Measurements from ENCODE around the gene SSRP1. TPM values are rescaled to one million over a fixed set of nuclear protein-coding genes. Genes with fewer than 3 reads are reported as not detected.

SSRP1 gene
- total RNA-seq, result 10 to 100 TPM; 70.0 to 86.5 (median 78.1) TPM

GRCh38 chr11:57335343-57336110 lies at the start of gene SSRP1:
Gene SSRP1, minus strand, starts transcription at chr11:57335892. Its CDS starts 771 bp downstream, at chr11:57335121.
- Histone ChIP-seq H3K9me3 (no peaks in the 10 kb centered on the region), H3K27me3 (no peaks in the 10 kb centered on the region), H3K36me3 (peaks cover 19 to 28% of the 10 kb centered on the region in 2 donors), H3K4me3 (replicated peaks in 1 of 3) (peak within 1 kb of the TSS; percentile 91 to 98 (median 93)), H3K27ac (peak within 1 kb of the TSS; percentile 89 to 90 (median 89)), H3K4me1 (peaks cover 4 to 16% of the 10 kb centered on the region in 2 donors)
- TF ChIP-seq POLR2A (IDR thresholded peaks at IDR 0.05) (peak in 1 of 2 donors; percentile 42), CTCF (IDR thresholded peaks at IDR 0.05) (no peak)
- DNase-seq, result peak; percentile 87 to 90
- WGBS, 2 donors, result 0 to 2% methylated on average over 6 to 19 of the region's 69 CpGs
- intact Hi-C loops (cut with DNase I), result no loop called here

- Histone ChIP-seq H3K4me1 (no peaks in the 10 kb centered on the region), H3K9me3 (no peaks in the 10 kb centered on the region), H3K27me3 (no peaks in the 10 kb centered on the region), H3K27ac (no peak within 1 kb of the TSS), H3K36me3 (no peaks in the 10 kb centered on the region), H3K4me3 (replicated peaks in 1 of 3) (no peak within 1 kb of the TSS)
- 76 to 89% methylated on average over 2 of the region's 2 CpGs for WGBS, 2 donors
- no peak for TF ChIP-seq CTCF (IDR thresholded peaks at IDR 0.05)
- no peak for TF ChIP-seq POLR2A (IDR thresholded peaks at IDR 0.05)
- DNase-seq, result no peak
- intact Hi-C loops (cut with DNase I), result no loop called here
Observed at GRCh38 chr11:57380975-57381374, 45.3 kb upstream of the SSRP1 start, which contains the start of gene PRG3. Gene PRG3, minus strand, starts transcription at chr11:57381150. Its CDS starts 442 bp downstream, at chr11:57380708.

- peak; percentile 12 to 43 for DNase-seq
- no peaks in the 10 kb centered on the region for H3K27me3 ChIP-seq
- no peaks in the 10 kb centered on the region for H3K9me3 ChIP-seq
- intact Hi-C loops (cut with DNase I), result no loop called here
- H3K27ac ChIP-seq, result no peak overlapping the region
- 27 to 30% methylated on average over 9 to 10 of the region's 10 CpGs for WGBS, 2 donors
- H3K4me3 ChIP-seq (replicated peaks in 1 of 3), result no peak overlapping the region
- no peaks in the 10 kb centered on the region for H3K36me3 ChIP-seq
- H3K4me1 ChIP-seq, result no peaks in the 10 kb centered on the region
- TF ChIP-seq CTCF (IDR thresholded peaks at IDR 0.05) (no peak), POLR2A (IDR thresholded peaks at IDR 0.05) (no peak)
Observed at GRCh38 chr11:57379732-57380131, 44.0 kb upstream of the SSRP1 start.

- H3K4me1 ChIP-seq, result no peaks in the 10 kb centered on the region
- DNase-seq, result no peak
- H3K27ac ChIP-seq, result no peak overlapping the region
- TF ChIP-seq POLR2A (IDR thresholded peaks at IDR 0.05) (no peak), CTCF (IDR thresholded peaks at IDR 0.05) (no peak)
- no peaks in the 10 kb centered on the region for H3K27me3 ChIP-seq
- H3K9me3 ChIP-seq, result no peaks in the 10 kb centered on the region
- H3K4me3 ChIP-seq (replicated peaks in 1 of 3), result no peak overlapping the region
- intact Hi-C loops (cut with DNase I), result no loop called here
- H3K36me3 ChIP-seq, result no peaks in the 10 kb centered on the region
Observed at GRCh38 chr11:57378186-57378585, 42.5 kb upstream of the SSRP1 start.

GRCh38 chr11:57377107-57377506 lies 41.4 kb upstream of the SSRP1 start:
- H3K36me3 ChIP-seq, result no peaks in the 10 kb centered on the region
- H3K4me3 ChIP-seq (replicated peaks in 1 of 3), result no peak overlapping the region
- no peak for DNase-seq
- H3K4me1 ChIP-seq, result no peaks in the 10 kb centered on the region
- WGBS, 2 donors, result 74 to 82% methylated on average over 5 of the region's 5 CpGs
- TF ChIP-seq CTCF (IDR thresholded peaks at IDR 0.05) (no peak), POLR2A (IDR thresholded peaks at IDR 0.05) (no peak)
- intact Hi-C loops (cut with DNase I), result no loop called here
- no peaks in the 10 kb centered on the region for H3K27me3 ChIP-seq
- no peak overlapping the region for H3K27ac ChIP-seq
- H3K9me3 ChIP-seq, result no peaks in the 10 kb centered on the region

Measured in thyroid gland (tissue), 4 donors.